Uterus (tissue), 2 donors: Measurements from ENCODE around the gene C5AR2.
"Not testable (repeated sequence)": the region's sequence is repeated elsewhere in the genome, so short reads cannot be mapped to it uniquely, and the experiment has no call there.

Source experiments
- CTCF ChIP-seq, 4 experiments: fragments of 200-600 bp in 2 of 4; fragments of 450-650 bp in 2 of 4; sonication (generic) in 2 of 4; IDR thresholded peaks; one replicate each; pipeline ENCODE4 v1.5.1; 2016 to 2019; ENCODE audit warnings: antibody characterized with exemption in 4 of 4, mild to moderate bottlenecking in 2 of 4, moderate library complexity in 1 of 4
- POLR2A ChIP-seq, 2 donors: fragments of 450-650 bp; IDR thresholded peaks; one replicate each; pipeline ENCODE4 v1.6.1; 2016; ENCODE audit warnings: antibody characterized with exemption in 2 of 2, mild to moderate bottlenecking in 1 of 2, moderate library complexity in 1 of 2

GRCh38 chr19:47386582-47386981, 54.6 kb downstream of the C5AR2 start:
- not testable (repeated sequence) for TF ChIP-seq CTCF, POLR2A (IDR thresholded peaks at IDR 0.05)
